GM04504 (cell line): Measurements from ENCODE around the gene SMIM8.
"Not testable (repeated sequence)": the region's sequence is repeated elsewhere in the genome, so short reads cannot be mapped to it uniquely, and the experiment has no call there.

Experiments used
- DNase-seq: peaks from one replicate; pipeline ENCODE4 v3.0.0-alpha.2; 2012; ENCODE audit warnings: low read depth

SMIM8 gene

DNA sequence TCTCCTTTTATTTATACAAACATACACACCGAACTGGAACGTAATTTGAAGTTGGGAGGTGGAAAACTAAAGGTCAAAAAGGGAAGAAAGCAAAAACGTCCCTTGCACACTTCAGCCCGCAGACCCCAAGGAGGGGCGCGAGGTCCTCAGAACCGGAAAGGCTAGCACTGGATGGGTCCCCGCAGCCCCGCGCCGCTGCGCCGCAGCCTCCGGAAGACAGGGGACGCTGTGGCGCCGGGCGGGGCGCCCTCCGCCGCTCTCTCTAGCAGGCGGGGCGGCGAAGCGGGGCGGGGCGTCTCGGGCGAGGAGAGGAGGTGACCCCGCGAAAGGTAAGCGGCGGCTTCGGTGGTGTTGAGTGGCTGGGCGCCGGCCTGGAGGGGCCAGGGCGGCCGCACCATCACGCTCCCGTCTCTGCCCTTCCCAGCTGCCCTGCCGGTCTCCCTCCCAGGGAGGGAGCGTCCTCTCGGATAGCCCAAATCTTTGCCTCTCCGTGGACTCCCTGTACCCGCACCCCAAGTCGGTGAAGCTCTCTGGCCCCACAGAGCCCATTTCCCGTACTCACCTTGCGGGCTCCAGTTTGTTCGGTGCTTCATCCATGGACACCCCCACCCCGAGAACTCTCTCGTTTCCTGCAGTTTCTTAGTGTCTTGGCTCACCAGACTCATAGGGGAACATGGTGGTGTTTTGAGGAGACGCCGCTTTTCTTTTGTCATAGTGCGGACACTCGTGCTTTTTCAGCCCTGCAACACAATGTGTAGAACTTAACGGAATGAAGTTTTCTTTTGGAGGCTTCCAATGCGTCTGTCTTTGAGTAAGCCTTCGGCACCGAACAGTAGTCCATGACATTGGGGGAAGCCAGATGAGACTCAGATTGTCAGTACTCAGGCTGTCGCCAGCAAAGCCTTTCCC, at the start of gene SMIM8:
Gene SMIM8 (plus strand): TSS at position 285 of the 909 bp plus-strand sequence. CDS start 14,444 bp downstream, outside the sequence.
- peak; percentile 36 for DNase-seq

GRCh38 chr6:87274660-87275274, 47.6 kb upstream of the SMIM8 start:
- DNase-seq, result peak; percentile 38

GRCh38 chr6:87276624-87277023, 45.8 kb upstream of the SMIM8 start:
- DNase-seq, result no peak

DNA sequence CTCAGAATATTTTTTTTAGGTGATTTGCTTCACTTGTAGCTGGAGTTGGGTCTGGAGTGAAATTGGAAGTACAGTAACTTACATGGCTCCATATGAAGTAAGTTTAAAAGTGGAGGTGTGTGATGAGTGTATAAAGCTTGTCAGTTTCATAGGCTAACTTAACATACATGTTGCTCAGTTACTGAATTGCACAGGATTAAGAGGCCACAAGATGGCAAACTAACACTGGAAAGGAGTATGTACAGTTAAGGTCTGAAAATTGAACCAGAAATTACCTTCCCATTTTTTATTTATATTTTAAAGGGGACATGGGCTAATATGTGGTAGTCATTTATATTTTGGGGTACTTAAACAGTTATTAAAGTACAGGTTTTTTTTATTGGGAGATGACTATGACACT, 45.3 kb upstream of the SMIM8 start:
- no peak for DNase-seq

GRCh38 chr6:87279196-87279595, 43.2 kb upstream of the SMIM8 start:
- no peak for DNase-seq

- no peak for DNase-seq
Measured at GRCh38 chr6:87281426-87281825, 41.0 kb upstream of the SMIM8 start.

- no peak for DNase-seq
Measured at GRCh38 chr6:87282743-87283142, 39.6 kb upstream of the SMIM8 start.

DNA sequence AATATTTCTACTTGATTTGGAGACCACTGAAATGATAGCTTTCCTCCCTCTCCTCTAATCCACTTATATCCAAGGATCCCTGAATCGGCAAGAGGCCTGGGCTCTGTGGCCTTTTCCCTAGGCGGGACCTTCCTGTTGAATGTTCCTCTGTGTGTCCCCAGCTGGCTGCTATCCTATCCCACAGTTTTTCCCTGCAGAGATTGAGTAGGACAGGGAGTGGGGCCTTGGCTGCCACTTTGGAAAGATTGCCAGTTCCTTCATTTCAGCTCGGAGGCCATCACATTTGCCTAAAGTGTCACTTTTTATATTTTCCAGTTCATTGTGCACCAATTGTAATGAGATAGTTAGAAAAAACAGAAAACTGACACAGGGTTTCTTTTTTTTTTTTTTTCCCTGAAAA, 38.9 kb upstream of the SMIM8 start:
- no peak for DNase-seq

GRCh38 chr6:87287251-87287650, 35.1 kb upstream of the SMIM8 start:
- DNase-seq, result no peak

DNA sequence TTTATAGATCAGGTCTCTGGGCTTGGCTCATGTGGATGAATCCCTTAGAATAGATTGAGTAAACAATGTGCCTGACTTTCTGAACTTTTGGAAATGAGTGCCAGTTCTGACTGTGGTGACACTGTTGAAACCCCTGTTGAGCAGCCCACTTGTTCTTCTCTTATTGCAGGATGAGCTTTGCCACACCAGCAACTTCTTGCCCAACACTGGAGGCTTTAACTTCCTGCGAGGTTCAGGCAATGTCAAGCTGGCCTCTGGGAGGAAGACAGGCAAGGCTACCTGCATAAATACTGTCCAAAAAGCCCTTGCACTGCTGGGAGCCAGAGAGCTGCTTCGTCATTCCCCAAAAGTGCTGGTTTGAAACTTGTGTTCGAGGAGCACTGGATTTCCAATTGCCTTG, 32.8 kb upstream of the SMIM8 start:
- no peak for DNase-seq

DNA sequence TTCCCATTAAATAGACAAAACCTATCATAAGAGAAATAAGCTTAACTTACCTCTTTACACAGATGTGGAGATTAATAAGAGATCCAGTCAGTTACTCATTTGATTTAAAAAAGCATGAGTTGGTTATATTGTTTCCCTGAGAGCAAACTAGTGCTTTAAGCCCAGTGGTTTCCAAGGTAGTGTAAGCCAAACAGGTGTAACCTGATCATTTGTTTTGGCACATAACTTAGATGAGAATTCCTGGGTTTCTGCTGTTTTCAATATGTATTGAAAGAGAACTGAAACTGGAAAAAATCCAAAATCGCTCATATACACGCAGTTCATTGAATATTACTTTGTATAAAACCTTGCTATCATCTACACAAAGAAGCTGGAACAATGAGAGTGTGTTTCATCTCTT, 30.5 kb upstream of the SMIM8 start:
- DNase-seq, result no peak

- no peak for DNase-seq
Measured at GRCh38 chr6:87293526-87293925, 28.9 kb upstream of the SMIM8 start.

GRCh38 chr6:87297119-87297518, 25.3 kb upstream of the SMIM8 start:
- no peak for DNase-seq

DNA sequence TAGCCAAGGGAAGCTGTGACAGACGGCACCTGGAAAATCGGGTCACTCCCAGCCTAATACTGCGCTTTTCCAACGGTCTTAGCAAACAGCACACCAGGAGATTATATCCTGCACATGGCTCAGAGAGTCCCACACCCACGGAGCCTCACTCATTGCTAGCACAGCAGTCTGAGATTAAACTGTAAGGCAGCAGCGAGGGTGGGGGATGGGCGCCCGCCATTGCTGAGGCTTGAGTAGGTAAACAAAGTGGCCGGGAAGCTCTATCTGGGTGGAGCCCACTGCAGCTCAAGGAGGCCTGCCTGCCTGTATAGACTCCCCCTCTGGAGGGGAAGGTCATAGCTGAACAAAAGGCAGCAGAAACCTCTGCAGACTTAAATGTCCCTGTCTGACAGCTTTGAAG, 21.1 kb upstream of the SMIM8 start:
- not testable (repeated sequence) for DNase-seq

DNA sequence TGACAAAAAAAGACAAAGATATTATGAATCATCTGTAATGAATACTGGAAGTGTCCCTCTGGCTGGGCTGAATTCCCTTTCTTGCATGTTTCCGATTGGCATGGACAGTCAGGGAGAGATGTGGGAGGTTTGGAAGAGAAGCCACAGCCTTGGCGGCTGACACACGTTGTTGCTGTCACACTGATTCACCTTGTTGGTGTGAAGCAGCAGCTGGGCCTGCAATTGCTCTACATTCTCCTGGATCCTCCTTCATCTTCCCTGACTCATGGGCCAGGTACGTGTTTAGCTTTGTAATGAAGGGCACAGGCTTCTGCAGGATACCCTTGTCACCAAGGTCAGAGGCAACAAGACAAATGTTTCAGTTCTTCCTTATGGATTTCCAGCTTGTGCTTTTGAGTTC, 13.4 kb upstream of the SMIM8 start:
- DNase-seq, result no peak

DNA sequence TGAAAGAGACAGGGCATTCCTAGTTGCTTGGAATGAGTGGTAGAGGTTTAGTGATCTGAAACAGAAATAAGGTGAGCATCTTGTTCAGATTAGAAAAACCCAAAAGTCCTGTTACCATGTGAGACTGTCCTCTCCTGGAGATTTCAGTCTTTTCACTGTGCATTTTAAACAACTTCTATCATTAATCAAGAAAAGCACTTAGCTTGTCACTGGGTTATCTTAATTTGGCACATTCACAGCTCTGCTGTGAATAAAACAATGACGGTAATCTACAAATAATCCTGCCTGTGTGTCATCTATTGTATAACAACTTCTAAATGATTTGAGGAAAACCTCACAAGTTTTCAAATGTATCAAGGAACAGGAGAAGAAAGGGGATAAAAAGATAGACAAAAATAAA, 9.5 kb upstream of the SMIM8 start:
- DNase-seq, result no peak

DNA sequence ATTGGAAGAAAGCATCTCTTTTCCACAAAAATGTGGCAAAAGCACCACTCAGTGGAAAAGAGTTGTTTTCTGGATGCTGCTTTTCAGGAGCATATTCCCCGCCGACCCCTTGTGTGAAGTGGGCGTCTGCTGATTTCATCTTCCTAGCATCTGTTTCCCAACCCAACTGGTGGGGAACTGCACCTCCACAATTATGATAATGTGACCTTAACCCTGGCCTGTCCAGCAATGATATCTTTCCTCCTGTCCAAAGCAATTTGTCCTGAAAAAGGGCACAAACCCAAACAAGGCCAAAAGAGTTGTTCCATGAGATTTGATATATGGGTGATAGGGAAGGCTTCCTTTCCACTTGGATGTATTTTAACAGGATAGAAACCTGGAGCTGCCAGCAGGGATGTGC, 7.3 kb upstream of the SMIM8 start:
- DNase-seq, result no peak

- no peak for DNase-seq
Measured at GRCh38 chr6:87319271-87319987, 3.0 kb upstream of the SMIM8 start.

DNA sequence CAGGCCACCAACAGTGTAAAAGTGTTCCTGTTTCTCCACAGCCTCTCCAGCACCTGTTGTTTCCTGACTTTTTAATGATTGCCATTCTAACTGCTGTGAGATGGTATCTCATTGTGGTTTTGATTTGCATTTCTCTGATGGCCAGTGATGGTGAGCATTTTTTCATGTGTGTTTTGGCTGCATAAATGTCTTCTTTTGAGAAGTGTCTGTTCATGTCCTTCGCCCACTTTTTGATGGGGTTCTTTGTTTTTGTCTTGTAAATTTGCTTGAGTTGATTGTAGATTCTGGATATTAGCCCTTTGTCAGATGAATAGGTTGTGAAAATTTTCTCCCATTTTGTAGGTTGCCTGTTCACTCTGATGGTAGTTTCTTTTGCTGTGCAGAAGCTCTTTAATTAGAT, 1.5 kb downstream of the SMIM8 start:
- DNase-seq, result not testable (repeated sequence)

DNA sequence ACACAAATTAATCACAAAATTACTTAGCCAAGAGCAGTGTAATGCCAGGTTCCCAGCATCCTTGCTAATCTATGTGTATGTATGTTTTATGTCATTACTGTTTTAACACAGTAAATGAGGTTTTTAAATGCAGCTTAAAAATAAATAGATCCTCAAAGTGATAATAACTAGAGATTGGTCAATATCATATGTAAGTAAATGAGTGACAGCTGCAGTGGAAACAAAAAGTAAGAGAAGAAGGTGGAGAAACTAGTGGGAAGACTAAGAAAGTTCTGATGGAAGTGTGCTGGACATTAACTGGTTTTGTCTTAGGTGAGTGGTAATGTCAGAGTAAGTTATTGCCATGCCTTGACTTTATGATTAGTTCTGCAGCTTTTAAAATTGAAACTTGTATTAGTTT, 8.6 kb downstream of the SMIM8 start:
- no peak for DNase-seq

DNA sequence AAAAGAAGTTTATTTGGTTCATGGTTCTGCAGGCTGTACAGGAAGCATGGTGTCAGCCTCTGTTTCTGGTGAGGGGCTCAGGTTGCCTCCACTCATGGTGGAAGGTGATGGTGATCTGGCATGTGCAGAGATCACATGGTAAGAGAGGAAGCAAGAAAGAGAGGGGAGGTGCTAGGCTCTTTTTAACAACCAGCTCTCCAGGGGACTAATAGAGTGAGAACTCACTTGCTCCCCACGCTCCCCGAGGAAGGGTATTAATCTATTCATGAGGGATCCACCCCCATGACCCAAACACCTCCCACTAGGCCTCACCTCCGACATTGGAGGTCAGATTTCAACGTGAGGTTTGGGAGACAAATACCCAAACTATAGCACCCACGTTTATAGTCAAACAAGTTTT, 10.6 kb downstream of the SMIM8 start:
- no peak for DNase-seq

GRCh38 chr6:87333591-87334181, 11.3 kb downstream of the SMIM8 start:
- no peak for DNase-seq

DNA sequence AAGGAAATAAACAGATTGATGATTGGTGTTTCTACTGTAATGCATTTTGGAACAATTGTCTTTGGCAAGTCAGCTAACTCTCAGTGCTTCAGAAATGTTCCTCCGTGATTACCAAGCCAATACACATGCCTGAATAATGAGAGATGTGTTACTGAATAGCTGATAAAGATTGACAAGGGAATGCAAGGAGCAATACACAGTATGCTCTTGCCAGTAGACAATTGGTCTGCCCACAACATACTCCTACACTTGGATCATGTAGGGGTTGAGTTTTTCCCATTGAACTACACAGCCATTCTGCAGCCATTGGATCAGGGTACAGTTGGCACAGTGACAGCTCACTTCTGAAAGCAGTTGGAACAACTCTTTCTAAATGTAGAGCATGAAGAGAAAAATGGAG, 12.3 kb downstream of the SMIM8 start:
- no peak for DNase-seq
